A549 (cell line): ENCODE measurements around the gene PLCD3. TPM values are rescaled to one million over a fixed set of nuclear protein-coding genes. Genes with fewer than 3 reads are reported as not detected.

Experiments used
- ATAC-seq, 2 experiments: fragments of 200-7000 bp in 1 of 2; fragments of >200 bp in 1 of 2; cut with Nextera tagmentation in 1 of 2; cut with Tn5 transposase in 1 of 2; 3 replicates each; pipeline versions ENCODE4 v1.8.0 to v1.9.1; 2018 to 2020; ENCODE audit warnings: mild to moderate bottlenecking in 1 of 2, moderate library complexity in 1 of 2
- CTCF ChIA-PET: fragments of 300-600 bp; sonication (Branson Sonifier 250); formaldehyde crosslinking; extraction: SDS; loops from one replicate; lab custom pipeline; 2021; ENCODE audit warnings: antibody characterized with exemption, inconsistent platforms; lab: Yijun Ruan, JAX
- POLR2A ChIA-PET: fragments of 350-600 bp; formaldehyde crosslinking; extraction: SDS; loops from one replicate; lab custom pipeline; 2021; ENCODE audit warnings: antibody characterized with exemption, inconsistent platforms; lab: Yijun Ruan, JAX
- DNase-seq, 2 experiments: peaks; one replicate each; pipeline versions ENCODE4 v3.0.0 to v3.0.0-alpha.2; 2011 to 2016; ENCODE audit warnings: low read depth in 1 of 2, low spot score in 1 of 2
- FAIRE-seq: peaks from 2 replicates; lab custom pipeline; 2011; peaks lifted over from hg19 to GRCh38; lab: Jason Lieb, UNC
- H3K27ac ChIP-seq, 2 experiments: fragments of >200 bp; sonication (Bioruptor Twin); formaldehyde crosslinking; 3 replicates each; pipeline ENCODE4 v1.5.1; 2016 to 2017
- H3K4me1 ChIP-seq: fragments of >200 bp; sonication (Bioruptor Twin); formaldehyde crosslinking; 3 replicates; pipeline ENCODE4 v1.6.1; 2016
- H3K4me2 ChIP-seq: fragments of >200 bp; sonication (Bioruptor Twin); formaldehyde crosslinking; 3 replicates; pipeline ENCODE4 v1.6.1; 2016
- H3K4me3 ChIP-seq: fragments of >200 bp; sonication (Bioruptor Twin); formaldehyde crosslinking; 3 replicates; pipeline ENCODE4 v1.5.1; 2016
- H3K9me3 ChIP-seq: fragments of >200 bp; sonication (Bioruptor Twin); formaldehyde crosslinking; 3 replicates; pipeline ENCODE4 v1.6.1; 2016
- CEBPB ChIP-seq, 2 experiments: fragments of >200 bp in 1 of 2; sonication (Bioruptor Twin) in 1 of 2; formaldehyde crosslinking in 1 of 2; IDR thresholded peaks; 2 replicates each; pipeline ENCODE4 v1.6.1; 2012 to 2016
- CHD2 ChIP-seq: fragments of 150-350 bp; IDR thresholded peaks from 2 replicates; pipeline ENCODE4 v1.6.1; 2014; ENCODE audit warnings: low read length; ENCODE audit not compliant: partially characterized antibody
- CTCF ChIP-seq: fragments of >200 bp; sonication (Bioruptor Twin); formaldehyde crosslinking; IDR thresholded peaks from 3 replicates; pipeline ENCODE4 v1.5.1; 2016
- E2F6 ChIP-seq: IDR thresholded peaks from 2 replicates; pipeline ENCODE4 v1.6.1; 2012; ENCODE audit warnings: low read depth, borderline replicate concordance
- EHF ChIP-seq: fragments of 250-450 bp; sonication (Bioruptor Pico); IDR thresholded peaks from 2 replicates; pipeline ENCODE4 v1.5.0; 2020; ENCODE audit warnings: mild to moderate bottlenecking
- ESRRA ChIP-seq: fragments of 150-350 bp; IDR thresholded peaks from 2 replicates; pipeline ENCODE4 v1.6.1; 2014; ENCODE audit warnings: mild to moderate bottlenecking, low read length, borderline replicate concordance
- FOSB ChIP-seq: fragments of 250-450 bp; sonication (Bioruptor Pico); IDR thresholded peaks from 2 replicates; pipeline ENCODE4 v1.5.0; 2020; ENCODE audit warnings: mild to moderate bottlenecking, moderate library complexity
- HOXA7 ChIP-seq: fragments of 250-450 bp; sonication (Bioruptor Pico); IDR thresholded peaks from 2 replicates; pipeline ENCODE4 v1.5.0; 2020; ENCODE audit warnings: mild to moderate bottlenecking, moderate library complexity
- JUNB ChIP-seq: fragments of >200 bp; sonication (Bioruptor Twin); formaldehyde crosslinking; IDR thresholded peaks from 2 replicates; pipeline ENCODE4 v1.6.1; 2016
- KDM1A ChIP-seq: fragments of 200-600 bp; sonication (generic); IDR thresholded peaks from 2 replicates; pipeline ENCODE4 v1.6.1; 2016; ENCODE audit warnings: low read depth, mild to moderate bottlenecking
- KDM5A ChIP-seq: fragments of 200-600 bp; sonication (generic); IDR thresholded peaks from 2 replicates; pipeline ENCODE4 v1.6.1; 2016; ENCODE audit warnings: antibody characterized with exemption, mild to moderate bottlenecking
- MAZ ChIP-seq: fragments of 150-350 bp; IDR thresholded peaks from 2 replicates; pipeline ENCODE4 v1.6.1; 2014; ENCODE audit warnings: antibody characterized with exemption, low read depth, low read length, borderline replicate concordance
- NPAS2 ChIP-seq: fragments of 250-450 bp; sonication (Bioruptor Pico); IDR thresholded peaks from 2 replicates; pipeline ENCODE4 v1.8.0; 2022; ENCODE audit warnings: mild to moderate bottlenecking, moderate library complexity, borderline replicate concordance
- POLR2A ChIP-seq: IDR thresholded peaks from 2 replicates; pipeline ENCODE4 v1.6.1; 2012; ENCODE audit warnings: mild to moderate bottlenecking, low read length
- RAD21 ChIP-seq, 2 experiments: fragments of >200 bp in 1 of 2; sonication (Bioruptor Twin) in 1 of 2; formaldehyde crosslinking in 1 of 2; IDR thresholded peaks in 1 of 2; conservative IDR thresholded peaks in 1 of 2; 2 replicates in 1 of 2; 3 replicates in 1 of 2; pipeline ENCODE4 v1.6.1; 2012 to 2018; ENCODE audit warnings: inconsistent platforms in 1 of 2
- RARB ChIP-seq: fragments of 250-450 bp; sonication (Bioruptor Pico); IDR thresholded peaks from 2 replicates; pipeline ENCODE4 v1.8.0; 2021; ENCODE audit warnings: mild to moderate bottlenecking, moderate library complexity
- RNF2 ChIP-seq: fragments of 200-600 bp; sonication (generic); IDR thresholded peaks from 2 replicates; pipeline ENCODE4 v1.6.1; 2016; ENCODE audit warnings: low read depth, mild to moderate bottlenecking, antibody characterized with exemption, moderate library complexity, borderline replicate concordance
- SREBF2 ChIP-seq: fragments of 450-650 bp; IDR thresholded peaks from 2 replicates; pipeline ENCODE4 v1.6.1; 2014; ENCODE audit warnings: mild to moderate bottlenecking, moderate library complexity
- TP53 ChIP-seq: fragments of 250-450 bp; sonication (Bioruptor Pico); IDR thresholded peaks from 2 replicates; pipeline ENCODE4 v1.5.0; 2021; ENCODE audit warnings: mild to moderate bottlenecking, moderate library complexity
- ZC3H11A ChIP-seq: fragments of 450-650 bp; IDR thresholded peaks from 2 replicates; pipeline ENCODE4 v1.6.1; 2014; ENCODE audit warnings: antibody characterized with exemption, mild to moderate bottlenecking
- ZFP36 ChIP-seq: fragments of 450-650 bp; IDR thresholded peaks from 2 replicates; pipeline ENCODE4 v1.6.1; 2014; ENCODE audit warnings: borderline replicate concordance; ENCODE audit not compliant: partially characterized antibody
- ZNF302 ChIP-seq: fragments of 250-450 bp; sonication (Bioruptor Pico); IDR thresholded peaks from 2 replicates; pipeline ENCODE4 v1.9.0; 2021; ENCODE audit warnings: inconsistent platforms, mild to moderate bottlenecking, moderate library complexity
- WGBS: methylation state at CpG from one replicate; pipeline ENCODE4 v1.1.6; 2017; ENCODE audit errors: missing lambda C conversion rate; 5-methylcytosine and 5-hydroxymethylcytosine counted together
- polyA plus RNA-seq, 4 experiments: library from polyadenylated mRNA; depleted of rRNA in 3 of 4; stranded (reverse); fragments of >200 nt; fragmentation: RNase III in 1 of 4; extraction: RNeasy Plus Mini Kit Qiagen cat#74134 plus additional on column Dnase treatment in 1 of 4; gene quantifications; 2 replicates in 3 of 4; 3 replicates in 1 of 4; pipeline ENCODE4 v1.2.3, GENCODE V29; 2011 to 2017
- TF ChIP-seq, protein P1 (sequence below): IDR thresholded peaks from 2 replicates; pipeline ENCODE4 v1.6.1; 2012
- TF ChIP-seq, protein P2 (sequence below): fragments of 200-600 bp; sonication (generic); IDR thresholded peaks from 2 replicates; pipeline ENCODE4 v1.6.1; 2016; ENCODE audit warnings: antibody characterized with exemption, mild to moderate bottlenecking, moderate library complexity
- TF ChIP-seq, protein P3 (sequence below): fragments of 250-450 bp; sonication (Bioruptor Pico); IDR thresholded peaks from 2 replicates; pipeline ENCODE4 v1.5.0; 2021; ENCODE audit warnings: mild to moderate bottlenecking, moderate library complexity, borderline replicate concordance
- TF ChIP-seq, protein P4 (sequence below): IDR thresholded peaks from 2 replicates; pipeline ENCODE4 v1.6.1; 2012

Gene PLCD3
- polyA plus RNA-seq, 2 of the 4 experiments (the other 2 are of a cell fraction) = 56.6 to 105 TPM

GRCh38 chr17:45161288-45162024, 29.1 kb upstream of the PLCD3 start, which contains the start of gene HEXIM2 (continued):
- peak in 1 of 2 experiments; percentile 32; a peak in 1 of 4 replicates for TF ChIP-seq CEBPB (IDR thresholded peaks at IDR 0.05)
- TF ChIP-seq, protein P1, sequence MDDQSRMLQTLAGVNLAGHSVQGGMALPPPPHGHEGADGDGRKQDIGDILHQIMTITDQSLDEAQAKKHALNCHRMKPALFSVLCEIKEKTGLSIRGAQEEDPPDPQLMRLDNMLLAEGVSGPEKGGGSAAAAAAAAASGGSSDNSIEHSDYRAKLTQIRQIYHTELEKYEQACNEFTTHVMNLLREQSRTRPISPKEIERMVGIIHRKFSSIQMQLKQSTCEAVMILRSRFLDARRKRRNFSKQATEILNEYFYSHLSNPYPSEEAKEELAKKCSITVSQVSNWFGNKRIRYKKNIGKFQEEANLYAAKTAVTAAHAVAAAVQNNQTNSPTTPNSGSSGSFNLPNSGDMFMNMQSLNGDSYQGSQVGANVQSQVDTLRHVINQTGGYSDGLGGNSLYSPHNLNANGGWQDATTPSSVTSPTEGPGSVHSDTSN = peak; percentile 96; the same call in 1 of the 2 replicates
- TF ChIP-seq, protein P2, sequence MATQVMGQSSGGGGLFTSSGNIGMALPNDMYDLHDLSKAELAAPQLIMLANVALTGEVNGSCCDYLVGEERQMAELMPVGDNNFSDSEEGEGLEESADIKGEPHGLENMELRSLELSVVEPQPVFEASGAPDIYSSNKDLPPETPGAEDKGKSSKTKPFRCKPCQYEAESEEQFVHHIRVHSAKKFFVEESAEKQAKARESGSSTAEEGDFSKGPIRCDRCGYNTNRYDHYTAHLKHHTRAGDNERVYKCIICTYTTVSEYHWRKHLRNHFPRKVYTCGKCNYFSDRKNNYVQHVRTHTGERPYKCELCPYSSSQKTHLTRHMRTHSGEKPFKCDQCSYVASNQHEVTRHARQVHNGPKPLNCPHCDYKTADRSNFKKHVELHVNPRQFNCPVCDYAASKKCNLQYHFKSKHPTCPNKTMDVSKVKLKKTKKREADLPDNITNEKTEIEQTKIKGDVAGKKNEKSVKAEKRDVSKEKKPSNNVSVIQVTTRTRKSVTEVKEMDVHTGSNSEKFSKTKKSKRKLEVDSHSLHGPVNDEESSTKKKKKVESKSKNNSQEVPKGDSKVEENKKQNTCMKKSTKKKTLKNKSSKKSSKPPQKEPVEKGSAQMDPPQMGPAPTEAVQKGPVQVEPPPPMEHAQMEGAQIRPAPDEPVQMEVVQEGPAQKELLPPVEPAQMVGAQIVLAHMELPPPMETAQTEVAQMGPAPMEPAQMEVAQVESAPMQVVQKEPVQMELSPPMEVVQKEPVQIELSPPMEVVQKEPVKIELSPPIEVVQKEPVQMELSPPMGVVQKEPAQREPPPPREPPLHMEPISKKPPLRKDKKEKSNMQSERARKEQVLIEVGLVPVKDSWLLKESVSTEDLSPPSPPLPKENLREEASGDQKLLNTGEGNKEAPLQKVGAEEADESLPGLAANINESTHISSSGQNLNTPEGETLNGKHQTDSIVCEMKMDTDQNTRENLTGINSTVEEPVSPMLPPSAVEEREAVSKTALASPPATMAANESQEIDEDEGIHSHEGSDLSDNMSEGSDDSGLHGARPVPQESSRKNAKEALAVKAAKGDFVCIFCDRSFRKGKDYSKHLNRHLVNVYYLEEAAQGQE = peak; percentile 35; the same call in 1 of the 2 replicates
- no peak for TF ChIP-seq SREBF2
- TF ChIP-seq TP53 = peak; percentile 83; the same call in 1 of the 2 replicates
- TF ChIP-seq, protein P3, sequence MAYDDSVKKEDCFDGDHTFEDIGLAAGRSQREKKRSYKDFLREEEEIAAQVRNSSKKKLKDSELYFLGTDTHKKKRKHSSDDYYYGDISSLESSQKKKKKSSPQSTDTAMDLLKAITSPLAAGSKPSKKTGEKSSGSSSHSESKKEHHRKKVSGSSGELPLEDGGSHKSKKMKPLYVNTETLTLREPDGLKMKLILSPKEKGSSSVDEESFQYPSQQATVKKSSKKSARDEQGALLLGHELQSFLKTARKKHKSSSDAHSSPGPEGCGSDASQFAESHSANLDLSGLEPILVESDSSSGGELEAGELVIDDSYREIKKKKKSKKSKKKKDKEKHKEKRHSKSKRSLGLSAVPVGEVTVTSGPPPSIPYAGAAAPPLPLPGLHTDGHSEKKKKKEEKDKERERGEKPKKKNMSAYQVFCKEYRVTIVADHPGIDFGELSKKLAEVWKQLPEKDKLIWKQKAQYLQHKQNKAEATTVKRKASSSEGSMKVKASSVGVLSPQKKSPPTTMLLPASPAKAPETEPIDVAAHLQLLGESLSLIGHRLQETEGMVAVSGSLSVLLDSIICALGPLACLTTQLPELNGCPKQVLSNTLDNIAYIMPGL = peak; percentile 98
- peak; percentile 18; the same call in 1 of the 2 replicates for TF ChIP-seq RARB (CRISPR knock-in tag)
- peak; percentile 22; the same call in 1 of the 2 replicates for TF ChIP-seq E2F6
- no peak for TF ChIP-seq JUNB
- TF ChIP-seq MAZ = peak; percentile 57; the same call in 1 of the 2 replicates
- TF ChIP-seq HOXA7 (CRISPR knock-in tag) = 0 out of 2 replicates have a peak, but pooled peaks have one; percentile 12
- TF ChIP-seq RAD21 (conservative IDR thresholded peaks at IDR 0.05 in 1 of 2, IDR thresholded peaks at IDR 0.05 in 1 of 2) = no peak; a peak in 2 of 5 replicates

DNA sequence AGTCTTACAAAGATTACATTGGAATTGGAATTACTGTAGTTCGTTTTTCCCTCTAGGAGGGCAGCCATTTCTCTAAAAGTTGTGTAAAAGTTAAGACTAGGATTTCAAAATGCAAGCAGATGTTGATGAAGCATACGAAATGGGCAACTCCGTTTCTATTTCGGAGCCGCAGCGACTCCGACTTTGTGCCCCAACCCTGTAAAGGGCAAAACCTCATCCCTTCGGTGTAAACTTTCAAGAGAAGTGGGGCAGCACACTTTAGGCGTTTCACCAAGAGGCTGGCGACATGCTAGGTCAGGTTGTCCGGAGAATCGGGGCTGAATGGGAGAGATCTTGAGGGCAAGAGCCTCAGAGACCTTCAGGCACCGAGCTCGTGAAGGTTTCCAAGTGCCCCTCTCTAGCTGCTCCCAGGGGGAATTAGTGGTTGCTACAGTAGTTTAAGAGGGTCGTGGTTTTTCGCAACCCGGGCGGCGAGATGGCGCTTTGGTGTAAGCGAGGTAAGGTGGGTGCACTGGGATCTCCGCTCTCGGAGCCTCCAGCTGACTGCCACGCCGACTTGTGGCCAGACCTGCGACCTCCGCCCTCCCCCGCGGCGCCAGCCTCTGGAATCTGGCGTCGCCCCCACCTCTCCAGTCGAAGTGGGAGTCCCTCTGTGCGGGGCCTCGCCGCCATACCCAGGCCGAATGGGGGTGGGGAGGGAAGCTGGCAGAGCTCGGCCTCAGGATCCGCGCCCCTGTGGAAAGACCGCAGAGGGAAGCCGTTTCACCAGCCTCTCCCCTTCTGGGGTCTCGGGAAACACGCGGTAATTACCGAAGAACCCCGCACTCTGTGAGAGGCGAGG, 28.4 kb upstream of the PLCD3 start:
- no peak for FAIRE-seq
- peak overlapping the region; percentile 98 to 99 for H3K27ac ChIP-seq
- ChIA-PET POLR2A (interaction anchor here (0.6 to 4.9 kb wide), 16 partner anchors 11 to 156 kb away, joined by 3 to 404 read pairs (median 8); partner anchors contain the start of genes ACBD4, HEXIM1, MAP3K14 and NMT1), CTCF (interaction anchor here (0.6 to 43.5 kb wide), 8 partner anchors 9 to 1009 kb away, joined by 3 to 2147 read pairs (median 48); partner anchors contain the start of genes ACBD4, FMNL1, HEXIM1 and PLCD3)
- ATAC-seq = peak; percentile 59 to 69
- DNase-seq = peak; percentile 68 to 85
- under 1% methylated on average over 48 of the region's 48 CpGs for WGBS
- H3K4me3 ChIP-seq = peak overlapping the region; percentile 81
- no peaks in the 10 kb centered on the region for H3K9me3 ChIP-seq
- H3K4me1 ChIP-seq = peaks cover 39% of the 10 kb centered on the region
- peak overlapping the region; percentile 89 for H3K4me2 ChIP-seq
- TF ChIP-seq RNF2 (no peak), KDM5A (no peak), ZC3H11A (no peak), NPAS2 (no peak), KDM1A (no peak), ZNF302 (CRISPR knock-in tag) (no peak), FOSB (peak; percentile 66), CHD2 (no peak), POLR2A (peak; percentile 59), ZFP36 (peak; percentile 1), ESRRA (no peak), EHF (no peak), CEBPB (IDR thresholded peaks at IDR 0.05) (peak in 1 of 2 experiments; percentile 56; a peak in 2 of 4 replicates), CTCF (peak; percentile 22)
- TF ChIP-seq, protein P4, sequence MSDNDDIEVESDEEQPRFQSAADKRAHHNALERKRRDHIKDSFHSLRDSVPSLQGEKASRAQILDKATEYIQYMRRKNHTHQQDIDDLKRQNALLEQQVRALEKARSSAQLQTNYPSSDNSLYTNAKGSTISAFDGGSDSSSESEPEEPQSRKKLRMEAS = no peak; the same call in none of the 2 replicates
